Gastrocnemius medialis (tissue), 4 donors: ENCODE data around the gene IRF3. TPM values are rescaled to one million over a fixed set of nuclear protein-coding genes. Genes with fewer than 3 reads are reported as not detected.

ENCODE experiments used
- ATAC-seq, 2 donors: fragments of 150-250 bp; one replicate each; pipeline ENCODE4 v1.9.1; 2016
- DNase-seq, 2 donors: peaks; one replicate each; pipeline ENCODE4 v3.0.0-alpha.2; 2019
- H3K27ac ChIP-seq, 4 donors: fragments of 200-600 bp; sonication (generic); 1 replicate in 1 of 4; 2 replicates in 3 of 4; pipeline ENCODE4 v1.5.1; 2016 to 2018; ENCODE audit warnings: mild to moderate bottlenecking in 2 of 4, moderate library complexity in 1 of 4
- H3K27me3 ChIP-seq, 3 donors: fragments of 200-600 bp; sonication (generic) in 2 of 3; 1 replicate in 1 of 3; 2 replicates in 2 of 3; pipeline versions ENCODE4 v1.5.1 to v1.6.0; 2016 to 2019; ENCODE audit warnings: mild to moderate bottlenecking in 1 of 3, moderate library complexity in 1 of 3
- H3K36me3 ChIP-seq, 2 donors: fragments of 200-600 bp; sonication (generic) in 1 of 2; one replicate each; pipeline ENCODE4 v1.5.1; 2017 to 2018
- H3K4me1 ChIP-seq, 2 donors: fragments of 200-600 bp; sonication (generic) in 1 of 2; one replicate each; pipeline ENCODE4 v1.5.1; 2016 to 2017; ENCODE audit warnings: mild to moderate bottlenecking in 2 of 2
- H3K4me3 ChIP-seq, 4 donors: fragments of 200-600 bp; sonication (generic) in 3 of 4; 1 replicate in 1 of 4; 2 replicates in 3 of 4; pipeline ENCODE4 v1.5.1; 2016 to 2019; ENCODE audit warnings: mild to moderate bottlenecking in 2 of 4
- H3K9me3 ChIP-seq, 3 donors: fragments of 200-600 bp; sonication (generic) in 2 of 3; 1 replicate in 1 of 3; 2 replicates in 2 of 3; pipeline ENCODE4 v1.5.1; 2016 to 2019
- CTCF ChIP-seq, 5 experiments: fragments of 450-650 bp in 3 of 5; fragments of 200-600 bp in 2 of 5; sonication (generic) in 2 of 5; IDR thresholded peaks in 4 of 5; conservative IDR thresholded peaks in 1 of 5; 1 replicate in 4 of 5; 2 replicates in 1 of 5; pipeline ENCODE4 v1.5.1; 2016 to 2019; ENCODE audit warnings: antibody characterized with exemption in 5 of 5, mild to moderate bottlenecking in 3 of 5, moderate library complexity in 3 of 5
- POLR2A ChIP-seq, 2 donors: fragments of 450-650 bp; IDR thresholded peaks; one replicate each; pipeline ENCODE4 v1.6.1; 2017; ENCODE audit warnings: antibody characterized with exemption in 2 of 2, mild to moderate bottlenecking in 2 of 2, moderate library complexity in 2 of 2
- in situ Hi-C, 4 donors: fragments of 200-750 bp; cut with MboI; loops; one replicate each; pipeline versions ENCODE4 v1.15.0 to v1.8.0; 2017; ENCODE audit warnings: low sequenced_read_pairs in 4 of 4
- intact Hi-C: fragments of 100-400 bp; cut with DNase I; formaldehyde crosslinking; loops from one replicate; pipeline ENCODE4 v1.15.1; 2023; ENCODE audit warnings: low total_unique reads
- total RNA-seq, 4 donors: library from RNA; depleted of rRNA; stranded (reverse); fragments of >200 nt; gene quantifications; one replicate each; pipeline versions ENCODE4 v1.1.0 to v1.2.3, GENCODE V29; 2016

Gene IRF3
- total RNA-seq, 4 donors from 2014 or later, result 11.0 to 18.6 (median 13.7) TPM

DNA sequence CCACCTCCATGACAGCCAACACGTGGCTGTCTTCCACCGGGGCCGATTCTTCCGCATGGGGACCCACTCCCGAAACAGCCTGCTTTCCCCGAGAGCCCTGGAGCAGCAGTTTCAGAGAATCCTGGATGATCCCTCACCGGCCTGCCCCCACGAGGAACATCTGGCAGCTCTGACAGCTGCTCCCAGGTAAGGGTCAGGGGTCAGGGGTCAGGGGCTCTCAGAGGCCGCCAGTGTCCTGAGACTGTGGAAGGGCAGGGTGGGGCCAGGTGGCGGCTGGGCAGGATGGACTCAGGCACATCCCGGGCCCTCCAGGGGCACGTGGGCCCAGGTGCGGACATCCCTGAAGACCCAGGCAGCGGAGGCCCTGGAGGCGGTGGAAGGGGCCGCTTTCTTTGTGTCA is 40.3 kb upstream of the IRF3 start:
- Histone ChIP-seq H3K36me3 (no peaks in the 10 kb centered on the region), H3K4me3 (no peak overlapping the region), H3K27ac (no peak overlapping the region), H3K9me3 (no peaks in the 10 kb centered on the region), H3K4me1 (no peaks in the 10 kb centered on the region), H3K27me3 (peaks cover 0 to 5% (median 0%) of the 10 kb centered on the region in 3 donors)
- intact Hi-C loops, result no loop called here
- in situ Hi-C loops, result no loop called here
- TF ChIP-seq POLR2A (IDR thresholded peaks at IDR 0.05) (no peak), CTCF (IDR thresholded peaks at IDR 0.05 in 4 of 5, conservative IDR thresholded peaks at IDR 0.05 in 1 of 5) (no peak)
- ATAC-seq (no peak), DNase-seq (no peak)

- Histone ChIP-seq H3K27me3 (peaks cover 0 to 5% (median 0%) of the 10 kb centered on the region in 3 donors), H3K36me3 (no peaks in the 10 kb centered on the region), H3K4me3 (no peak overlapping the region), H3K9me3 (no peaks in the 10 kb centered on the region), H3K4me1 (no peaks in the 10 kb centered on the region), H3K27ac (no peak overlapping the region)
- intact Hi-C loops (no loop called here), in situ Hi-C loops (no loop called here)
- DNase-seq (no peak), ATAC-seq (no peak)
- TF ChIP-seq CTCF (IDR thresholded peaks at IDR 0.05 in 4 of 5, conservative IDR thresholded peaks at IDR 0.05 in 1 of 5), result no peak
- no peak for TF ChIP-seq POLR2A (IDR thresholded peaks at IDR 0.05)
Observed at GRCh38 chr19:49704888-49705642, 39.4 kb upstream of the IRF3 start.

DNA sequence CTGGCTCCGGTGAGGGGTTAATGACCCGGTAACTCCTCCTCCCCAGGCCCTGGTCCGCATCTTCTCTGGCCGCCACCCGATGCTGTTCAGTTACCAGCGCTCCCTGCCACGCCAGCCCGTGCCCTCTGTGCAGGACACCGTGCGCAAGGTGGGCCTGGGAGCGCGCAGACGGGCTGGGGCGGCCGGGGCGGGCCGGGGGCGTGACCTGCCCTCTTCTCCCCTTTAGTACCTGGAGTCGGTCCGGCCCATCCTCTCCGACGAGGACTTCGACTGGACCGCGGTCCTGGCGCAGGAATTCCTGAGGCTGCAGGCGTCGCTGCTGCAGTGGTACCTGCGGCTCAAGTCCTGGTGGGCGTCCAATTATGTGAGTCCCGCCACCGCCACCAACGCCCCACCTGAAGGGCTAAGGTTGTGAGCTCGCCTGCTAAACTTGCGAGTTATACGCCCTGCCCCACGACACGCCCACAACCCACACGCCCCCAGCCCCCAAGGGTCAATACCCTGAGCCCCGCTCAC is 35.7 kb upstream of the IRF3 start:
- in situ Hi-C loops (no loop called here), intact Hi-C loops (no loop called here)
- Histone ChIP-seq H3K4me1 (no peaks in the 10 kb centered on the region), H3K36me3 (no peaks in the 10 kb centered on the region), H3K4me3 (no peak overlapping the region), H3K27ac (no peak overlapping the region), H3K9me3 (no peaks in the 10 kb centered on the region), H3K27me3 (peaks cover 0 to 5% (median 0%) of the 10 kb centered on the region in 3 donors)
- TF ChIP-seq POLR2A (IDR thresholded peaks at IDR 0.05), result no peak
- no peak for TF ChIP-seq CTCF (IDR thresholded peaks at IDR 0.05 in 4 of 5, conservative IDR thresholded peaks at IDR 0.05 in 1 of 5)
- ATAC-seq, result no peak
- DNase-seq, result no peak

DNA sequence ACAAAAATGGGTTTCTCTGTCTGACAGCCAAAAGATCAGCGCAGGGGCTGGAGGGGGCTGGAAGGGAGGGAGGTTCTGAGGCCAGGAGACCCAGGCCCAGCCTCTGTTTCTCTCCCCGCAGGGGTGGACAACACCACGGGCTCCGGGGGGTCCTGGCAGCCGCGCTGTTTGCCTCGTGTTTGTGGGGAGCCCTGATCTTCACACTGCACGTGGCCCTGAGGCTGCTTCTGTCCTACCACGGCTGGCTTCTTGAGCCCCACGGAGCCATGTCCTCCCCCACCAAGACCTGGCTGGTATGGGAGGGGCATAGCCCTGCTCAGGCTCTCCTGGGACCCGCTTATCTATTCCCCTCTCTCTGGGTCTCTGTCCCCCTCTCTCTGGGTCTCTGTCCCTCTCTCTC is 34.9 kb upstream of the IRF3 start:
- Histone ChIP-seq H3K36me3 (no peaks in the 10 kb centered on the region), H3K9me3 (no peaks in the 10 kb centered on the region), H3K4me1 (no peaks in the 10 kb centered on the region), H3K4me3 (no peak overlapping the region), H3K27me3 (peaks cover 0 to 5% (median 0%) of the 10 kb centered on the region in 3 donors), H3K27ac (no peak overlapping the region)
- intact Hi-C loops (no loop called here), in situ Hi-C loops (no loop called here)
- TF ChIP-seq CTCF (IDR thresholded peaks at IDR 0.05 in 4 of 5, conservative IDR thresholded peaks at IDR 0.05 in 1 of 5), result no peak
- no peak for TF ChIP-seq POLR2A (IDR thresholded peaks at IDR 0.05)
- DNase-seq, result no peak
- no peak for ATAC-seq
